Endodermal cell (in vitro differentiated cells): ENCODE results near the gene MT1A. TPM values are rescaled to one million over a fixed set of nuclear protein-coding genes. Genes with fewer than 3 reads are reported as not detected.
"Not testable (repeated sequence)": the region's sequence is repeated elsewhere in the genome, so short reads cannot be mapped to it uniquely, and the experiment has no call there.

Experiments used
- DNase-seq: peaks from one replicate; pipeline ENCODE4 v3.0.0-alpha.2; 2017
- H3K27ac ChIP-seq: 2 replicates; pipeline ENCODE4 v1.5.1; 2013; ENCODE audit warnings: mild to moderate bottlenecking, low read depth, low read length, moderate library complexity
- H3K27me3 ChIP-seq: 2 replicates; pipeline ENCODE4 v1.6.1; 2013; ENCODE audit warnings: mild to moderate bottlenecking, low read length, moderate library complexity; ENCODE audit not compliant: insufficient read depth, control insufficient read depth, poor library complexity, severe bottlenecking
- H3K36me3 ChIP-seq: 2 replicates; pipeline ENCODE4 v1.7.0; 2013; ENCODE audit warnings: mild to moderate bottlenecking, low read length, moderate library complexity; ENCODE audit not compliant: control insufficient read depth, insufficient read depth
- H3K4me1 ChIP-seq: one replicate; pipeline ENCODE4 v1.7.0; 2013; ENCODE audit warnings: low read length; ENCODE audit not compliant: control insufficient read depth, insufficient read depth
- H3K4me3 ChIP-seq: 2 replicates; pipeline ENCODE4 v1.5.1; 2013; ENCODE audit warnings: mild to moderate bottlenecking, low read length, moderate library complexity
- H3K9ac ChIP-seq: 2 replicates; pipeline ENCODE4 v1.6.1; 2013; ENCODE audit warnings: mild to moderate bottlenecking, low read length, moderate library complexity; ENCODE audit not compliant: poor library complexity, severe bottlenecking; ENCODE audit errors: extremely low read depth
- H3K9me3 ChIP-seq: 2 replicates; pipeline ENCODE4 v1.6.1; 2013; ENCODE audit warnings: mild to moderate bottlenecking, low read length, moderate library complexity; ENCODE audit not compliant: control insufficient read depth
- H3K27ac Mint-ChIP-seq: 2 replicates; pipeline ENCODE4 v1.8.0; 2020; ENCODE audit warnings: mixed read lengths
- H3K27me3 Mint-ChIP-seq: 2 replicates; pipeline ENCODE4 v1.8.0; 2021; ENCODE audit warnings: mild to moderate bottlenecking, mixed read lengths; ENCODE audit not compliant: insufficient read depth
- H3K36me3 Mint-ChIP-seq: 2 replicates; pipeline ENCODE4 v1.8.0; 2020; ENCODE audit warnings: low read depth, mixed read lengths
- H3K4me1 Mint-ChIP-seq: 2 replicates; pipeline ENCODE4 v1.8.0; 2020; ENCODE audit warnings: mixed read lengths
- H3K4me3 Mint-ChIP-seq: 2 replicates; pipeline ENCODE4 v1.8.0; 2020; ENCODE audit warnings: mild to moderate bottlenecking, moderate library complexity, mixed read lengths
- H3K9me3 Mint-ChIP-seq: 2 replicates; pipeline ENCODE4 v1.8.0; 2020; ENCODE audit warnings: mild to moderate bottlenecking, mixed read lengths
- WGBS, 2 experiments: methylation state at CpG; one replicate each; pipeline versions ENCODE4 v1.1.5 to v1.1.7; 2013; ENCODE audit warnings: missing lambda C conversion rate in 2 of 2, mixed read lengths in 1 of 2; ENCODE audit not compliant: insufficient coverage in 1 of 2, insufficient read length in 1 of 2; 5-methylcytosine and 5-hydroxymethylcytosine counted together
- total RNA-seq, 2 donors: library from RNA; stranded (reverse); fragmentation: NEBNext Ultra II Directional in 1 of 2; extraction: Animal tissue kit (Norgen Biotek cat#: 25700) in 1 of 2; gene quantifications; 2 replicates in 1 of 2; 3 replicates in 1 of 2; pipeline ENCODE4 v1.2.1, GENCODE V29; 2021
- TF ChIP-seq, protein P1 (sequence below): fragments of 200-600 bp; sonication (generic); conservative IDR thresholded peaks from 2 replicates; pipeline ENCODE4 v1.5.0; 2021; ENCODE audit warnings: antibody characterized with exemption, mild to moderate bottlenecking

Gene MT1A
- total RNA-seq, 2 donors from 2014 or later = not detected

GRCh38 chr16:56669005-56669839 lies 30.8 kb downstream of the MT1A start, which contains the start of gene MT1H:
Gene MT1H, plus strand, starts transcription at chr16:56669814. Its CDS starts 71 bp downstream, at chr16:56669885.
- Mint-ChIP-seq H3K27me3 (peaks cover 97% of the 10 kb centered on the region), H3K36me3 (no peaks in the 10 kb centered on the region), H3K4me1 (peaks cover 5% of the 10 kb centered on the region), H3K4me3 (no peak within 1 kb of the TSS), H3K27ac (no peak within 1 kb of the TSS), H3K9me3 (no peaks in the 10 kb centered on the region)
- Histone ChIP-seq H3K4me3 (no peak within 1 kb of the TSS), H3K4me1 (no peaks in the 10 kb centered on the region), H3K27me3 (peaks cover 97% of the 10 kb centered on the region), H3K9me3 (no peaks in the 10 kb centered on the region), H3K27ac (no peak within 1 kb of the TSS), H3K36me3 (no peaks in the 10 kb centered on the region), H3K9ac (no peak within 1 kb of the TSS)
- TF ChIP-seq, protein P1, sequence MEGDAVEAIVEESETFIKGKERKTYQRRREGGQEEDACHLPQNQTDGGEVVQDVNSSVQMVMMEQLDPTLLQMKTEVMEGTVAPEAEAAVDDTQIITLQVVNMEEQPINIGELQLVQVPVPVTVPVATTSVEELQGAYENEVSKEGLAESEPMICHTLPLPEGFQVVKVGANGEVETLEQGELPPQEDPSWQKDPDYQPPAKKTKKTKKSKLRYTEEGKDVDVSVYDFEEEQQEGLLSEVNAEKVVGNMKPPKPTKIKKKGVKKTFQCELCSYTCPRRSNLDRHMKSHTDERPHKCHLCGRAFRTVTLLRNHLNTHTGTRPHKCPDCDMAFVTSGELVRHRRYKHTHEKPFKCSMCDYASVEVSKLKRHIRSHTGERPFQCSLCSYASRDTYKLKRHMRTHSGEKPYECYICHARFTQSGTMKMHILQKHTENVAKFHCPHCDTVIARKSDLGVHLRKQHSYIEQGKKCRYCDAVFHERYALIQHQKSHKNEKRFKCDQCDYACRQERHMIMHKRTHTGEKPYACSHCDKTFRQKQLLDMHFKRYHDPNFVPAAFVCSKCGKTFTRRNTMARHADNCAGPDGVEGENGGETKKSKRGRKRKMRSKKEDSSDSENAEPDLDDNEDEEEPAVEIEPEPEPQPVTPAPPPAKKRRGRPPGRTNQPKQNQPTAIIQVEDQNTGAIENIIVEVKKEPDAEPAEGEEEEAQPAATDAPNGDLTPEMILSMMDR = no peak
- WGBS, 2 experiments = 27 to 29% methylated on average over 26 to 38 of the region's 38 CpGs
- peak; percentile 68 for DNase-seq

DNA sequence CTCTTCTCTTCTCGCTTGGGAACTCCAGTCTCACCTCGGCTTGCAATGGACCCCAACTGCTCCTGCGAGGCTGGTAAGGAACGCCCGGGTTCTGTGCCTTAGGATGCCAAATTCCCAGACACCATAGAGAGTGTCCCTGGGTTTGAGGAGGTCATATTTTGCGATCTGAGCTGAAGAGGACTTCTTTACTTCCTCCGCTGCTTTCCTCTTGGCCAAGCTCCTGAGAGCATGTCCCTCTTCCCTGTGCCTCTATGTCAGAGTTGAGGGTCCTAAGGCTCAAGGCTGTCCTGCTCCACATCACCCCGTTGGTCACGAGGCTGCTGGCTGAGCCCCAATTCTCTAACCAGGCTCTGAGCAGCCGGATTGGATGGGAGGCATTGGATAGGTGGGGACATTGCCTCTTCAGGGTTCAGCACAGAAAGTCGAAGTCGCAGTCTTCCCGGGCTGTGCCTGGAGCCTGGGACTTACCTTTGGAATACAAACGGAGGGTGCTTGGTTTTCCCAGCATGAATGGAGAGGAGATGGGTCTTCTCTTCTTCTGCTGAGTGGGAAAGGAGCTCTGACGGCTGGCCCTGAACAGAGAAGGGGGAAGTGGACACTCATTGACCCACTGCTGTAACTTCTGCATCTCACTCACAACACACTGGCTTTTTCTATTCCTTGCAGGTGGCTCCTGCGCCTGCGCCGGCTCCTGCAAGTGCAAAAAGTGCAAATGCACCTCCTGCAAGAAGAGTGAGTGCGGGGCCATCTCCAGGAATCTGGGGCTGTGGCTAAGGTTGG lies 31.6 kb downstream of the MT1A start:
- H3K36me3 ChIP-seq = no peaks in the 10 kb centered on the region
- no peaks in the 10 kb centered on the region for H3K36me3 Mint-ChIP-seq
- H3K27me3 ChIP-seq = peaks cover 92% of the 10 kb centered on the region
- WGBS, 2 experiments = 35 to 43% methylated on average over 10 to 19 of the region's 19 CpGs
- TF ChIP-seq, protein P1 = no peak
- H3K4me1 Mint-ChIP-seq = peaks cover 10% of the 10 kb centered on the region
- H3K9ac ChIP-seq = no peak overlapping the region
- H3K27ac Mint-ChIP-seq = no peak overlapping the region
- H3K4me3 ChIP-seq = no peak overlapping the region
- H3K9me3 ChIP-seq = no peaks in the 10 kb centered on the region
- no peak overlapping the region for H3K27ac ChIP-seq
- peak; percentile 60 for DNase-seq
- H3K4me3 Mint-ChIP-seq = no peak overlapping the region
- H3K9me3 Mint-ChIP-seq = no peaks in the 10 kb centered on the region
- H3K27me3 Mint-ChIP-seq = peaks cover 94% of the 10 kb centered on the region
- no peaks in the 10 kb centered on the region for H3K4me1 ChIP-seq

DNA sequence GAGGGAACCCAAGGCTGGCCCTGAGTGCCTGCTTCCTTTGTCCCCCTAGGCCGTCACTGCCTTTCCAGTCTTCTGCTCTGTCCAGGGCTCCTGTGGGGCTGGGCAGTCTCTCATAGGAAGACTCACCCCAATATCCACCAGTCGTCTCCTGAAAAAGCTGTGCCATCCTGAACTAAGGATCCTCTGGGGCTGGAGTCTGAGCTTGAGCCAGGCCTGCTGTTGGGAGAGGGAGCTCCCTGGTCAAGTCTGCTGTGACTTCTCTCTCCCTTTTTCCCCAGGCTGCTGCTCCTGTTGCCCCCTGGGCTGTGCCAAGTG lies 32.1 kb downstream of the MT1A start:
- H3K4me1 Mint-ChIP-seq = peaks cover 15% of the 10 kb centered on the region

GRCh38 chr16:56671691-56672090 lies 33.2 kb downstream of the MT1A start:
- peaks cover 92% of the 10 kb centered on the region for H3K27me3 ChIP-seq
- DNase-seq, H3K27ac Mint-ChIP-seq, H3K4me1 ChIP-seq, H3K9me3 Mint-ChIP-seq, H3K9ac ChIP-seq, H3K27ac ChIP-seq, H3K36me3 ChIP-seq, H3K4me3 Mint-ChIP-seq, H3K36me3 Mint-ChIP-seq, H3K9me3 ChIP-seq, H3K4me3 ChIP-seq: not testable (repeated sequence)
- Mint-ChIP-seq H3K4me1 (peaks cover 21% of the 10 kb centered on the region), H3K27me3 (peaks cover 92% of the 10 kb centered on the region)
- WGBS, 2 experiments = 57 to 95% methylated on average over 1 of the region's 2 CpGs

More for the DNA sequence above, 32.1 kb downstream of the MT1A start:
- Histone ChIP-seq H3K27ac (no peak overlapping the region), H3K9me3 (no peaks in the 10 kb centered on the region), H3K9ac (no peak overlapping the region), H3K36me3 (no peaks in the 10 kb centered on the region), H3K4me1 (no peaks in the 10 kb centered on the region), H3K27me3 (peaks cover 92% of the 10 kb centered on the region), H3K4me3 (no peak overlapping the region)
- Mint-ChIP-seq H3K9me3 (no peaks in the 10 kb centered on the region), H3K4me3 (no peak overlapping the region), H3K36me3 (no peaks in the 10 kb centered on the region), H3K27me3 (peaks cover 94% of the 10 kb centered on the region), H3K27ac (no peak overlapping the region)
- TF ChIP-seq, protein P1 = no peak
- DNase-seq = no peak
- WGBS, 2 experiments = 68 to 85% methylated on average over 2 of the region's 2 CpGs

DNA sequence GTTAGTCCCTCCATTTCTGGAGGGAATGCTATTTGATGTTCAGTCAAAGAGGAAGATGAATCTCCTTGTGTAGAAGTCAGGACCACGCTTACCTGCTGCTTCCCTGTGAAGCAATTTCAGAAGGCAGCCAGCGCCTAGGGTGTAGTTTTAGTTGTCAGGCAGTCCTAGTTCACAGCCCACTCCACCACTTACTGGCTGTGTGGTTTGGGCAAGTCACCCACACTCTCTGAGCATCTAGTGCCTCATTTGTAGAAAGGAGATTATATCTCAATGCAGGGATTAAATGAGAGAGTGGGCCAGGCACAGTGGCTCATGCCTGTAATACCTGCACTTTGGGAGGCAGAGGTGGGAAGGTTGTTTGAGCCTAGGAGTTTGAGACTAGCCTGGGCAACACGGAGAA lies 33.7 kb downstream of the MT1A start:
- WGBS, 2 experiments = 81 to 100% methylated on average over 2 to 3 of the region's 3 CpGs

More for the DNA sequence above, 33.7 kb downstream of the MT1A start:
- not testable (repeated sequence) for H3K4me3 ChIP-seq, H3K4me3 Mint-ChIP-seq, H3K9me3 Mint-ChIP-seq, H3K36me3 ChIP-seq, H3K9me3 ChIP-seq, H3K27ac Mint-ChIP-seq, DNase-seq, H3K4me1 ChIP-seq, H3K36me3 Mint-ChIP-seq, H3K27ac ChIP-seq, H3K9ac ChIP-seq
- peaks cover 92% of the 10 kb centered on the region for H3K27me3 ChIP-seq
- Mint-ChIP-seq H3K4me1 (peaks cover 21% of the 10 kb centered on the region), H3K27me3 (peaks cover 91% of the 10 kb centered on the region)
